A549 (cell line): Measurements from ENCODE around the gene SBK3. TPM values are rescaled to one million over a fixed set of nuclear protein-coding genes. Genes with fewer than 3 reads are reported as not detected.
A peak's percentile ranks its signal among the peaks of the same experiment; 100 is the strongest.

ENCODE experiments used
- ATAC-seq, 2 experiments: fragments of 200-7000 bp in 1 of 2; fragments of >200 bp in 1 of 2; cut with Nextera tagmentation in 1 of 2; cut with Tn5 transposase in 1 of 2; 3 replicates each; pipeline versions ENCODE4 v1.8.0 to v1.9.1; 2018 to 2020; ENCODE audit warnings: mild to moderate bottlenecking in 1 of 2, moderate library complexity in 1 of 2
- CTCF ChIA-PET: fragments of 300-600 bp; sonication (Branson Sonifier 250); formaldehyde crosslinking; extraction: SDS; loops from one replicate; lab custom pipeline; 2021; ENCODE audit warnings: antibody characterized with exemption, inconsistent platforms; lab: Yijun Ruan, JAX
- POLR2A ChIA-PET: fragments of 350-600 bp; formaldehyde crosslinking; extraction: SDS; loops from one replicate; lab custom pipeline; 2021; ENCODE audit warnings: antibody characterized with exemption, inconsistent platforms; lab: Yijun Ruan, JAX
- DNase-seq, 2 experiments: peaks; one replicate each; pipeline versions ENCODE4 v3.0.0 to v3.0.0-alpha.2; 2011 to 2016; ENCODE audit warnings: low read depth in 1 of 2, low spot score in 1 of 2
- FAIRE-seq: peaks from 2 replicates; lab custom pipeline; 2011; peaks lifted over from hg19 to GRCh38; lab: Jason Lieb, UNC
- H3K27ac ChIP-seq, 2 experiments: fragments of >200 bp; sonication (Bioruptor Twin); formaldehyde crosslinking; 3 replicates each; pipeline ENCODE4 v1.5.1; 2016 to 2017
- H3K4me1 ChIP-seq: fragments of >200 bp; sonication (Bioruptor Twin); formaldehyde crosslinking; 3 replicates; pipeline ENCODE4 v1.6.1; 2016
- H3K4me2 ChIP-seq: fragments of >200 bp; sonication (Bioruptor Twin); formaldehyde crosslinking; 3 replicates; pipeline ENCODE4 v1.6.1; 2016
- H3K4me3 ChIP-seq: fragments of >200 bp; sonication (Bioruptor Twin); formaldehyde crosslinking; 3 replicates; pipeline ENCODE4 v1.5.1; 2016
- H3K9me3 ChIP-seq: fragments of >200 bp; sonication (Bioruptor Twin); formaldehyde crosslinking; 3 replicates; pipeline ENCODE4 v1.6.1; 2016
- CBX2 ChIP-seq: fragments of 200-600 bp; sonication (generic); IDR thresholded peaks from 2 replicates; pipeline ENCODE4 v1.6.1; 2016; ENCODE audit warnings: low read depth, mild to moderate bottlenecking, borderline replicate concordance
- CEBPB ChIP-seq, 2 experiments: fragments of >200 bp in 1 of 2; sonication (Bioruptor Twin) in 1 of 2; formaldehyde crosslinking in 1 of 2; IDR thresholded peaks; 2 replicates each; pipeline ENCODE4 v1.6.1; 2012 to 2016
- CHD2 ChIP-seq: fragments of 150-350 bp; IDR thresholded peaks from 2 replicates; pipeline ENCODE4 v1.6.1; 2014; ENCODE audit warnings: low read length; ENCODE audit not compliant: partially characterized antibody
- EHF ChIP-seq: fragments of 250-450 bp; sonication (Bioruptor Pico); IDR thresholded peaks from 2 replicates; pipeline ENCODE4 v1.5.0; 2020; ENCODE audit warnings: mild to moderate bottlenecking
- ESRRA ChIP-seq: fragments of 150-350 bp; IDR thresholded peaks from 2 replicates; pipeline ENCODE4 v1.6.1; 2014; ENCODE audit warnings: mild to moderate bottlenecking, low read length, borderline replicate concordance
- FOSL2 ChIP-seq, 2 experiments: fragments of 450-650 bp in 1 of 2; fragments of >200 bp in 1 of 2; sonication (Bioruptor Twin) in 1 of 2; formaldehyde crosslinking; IDR thresholded peaks; 2 replicates each; pipeline versions ENCODE4 v1.5.0 to v1.6.1; 2016 to 2020; ENCODE audit warnings: mild to moderate bottlenecking in 1 of 2, moderate library complexity in 1 of 2
- GATA3 ChIP-seq: IDR thresholded peaks from 2 replicates; pipeline ENCODE4 v1.6.1; 2012; ENCODE audit warnings: borderline replicate concordance
- HEYL ChIP-seq: fragments of 250-450 bp; sonication (Bioruptor Pico); IDR thresholded peaks from 2 replicates; pipeline ENCODE4 v1.8.0; 2021; ENCODE audit warnings: mild to moderate bottlenecking, moderate library complexity
- HOXA7 ChIP-seq: fragments of 250-450 bp; sonication (Bioruptor Pico); IDR thresholded peaks from 2 replicates; pipeline ENCODE4 v1.5.0; 2020; ENCODE audit warnings: mild to moderate bottlenecking, moderate library complexity
- MAFK ChIP-seq: fragments of 450-650 bp; IDR thresholded peaks from 2 replicates; pipeline ENCODE4 v1.6.1; 2014; ENCODE audit not compliant: partially characterized antibody
- NFE2L2 ChIP-seq: fragments of 150-350 bp; conservative IDR thresholded peaks from 2 replicates; pipeline ENCODE4 v1.6.1; 2014; ENCODE audit warnings: low read length
- PBX3 ChIP-seq: IDR thresholded peaks from 2 replicates; pipeline ENCODE4 v1.6.1; 2012
- RNF2 ChIP-seq: fragments of 200-600 bp; sonication (generic); IDR thresholded peaks from 2 replicates; pipeline ENCODE4 v1.6.1; 2016; ENCODE audit warnings: low read depth, mild to moderate bottlenecking, antibody characterized with exemption, moderate library complexity, borderline replicate concordance
- SMC3 ChIP-seq: fragments of >200 bp; sonication (Bioruptor Twin); formaldehyde crosslinking; IDR thresholded peaks from 3 replicates; pipeline ENCODE4 v1.6.1; 2018; ENCODE audit warnings: inconsistent platforms
- SREBF2 ChIP-seq: fragments of 450-650 bp; IDR thresholded peaks from 2 replicates; pipeline ENCODE4 v1.6.1; 2014; ENCODE audit warnings: mild to moderate bottlenecking, moderate library complexity
- ZC3H11A ChIP-seq: fragments of 450-650 bp; IDR thresholded peaks from 2 replicates; pipeline ENCODE4 v1.6.1; 2014; ENCODE audit warnings: antibody characterized with exemption, mild to moderate bottlenecking
- ZSCAN20 ChIP-seq: fragments of 250-450 bp; sonication (Bioruptor Pico); IDR thresholded peaks from 2 replicates; pipeline ENCODE4 v1.8.0; 2022; ENCODE audit warnings: mild to moderate bottlenecking, moderate library complexity
- WGBS: methylation state at CpG from one replicate; pipeline ENCODE4 v1.1.6; 2017; ENCODE audit errors: missing lambda C conversion rate; 5-methylcytosine and 5-hydroxymethylcytosine counted together
- polyA plus RNA-seq, 4 experiments: library from polyadenylated mRNA; depleted of rRNA in 3 of 4; stranded (reverse); fragments of >200 nt; fragmentation: RNase III in 1 of 4; extraction: RNeasy Plus Mini Kit Qiagen cat#74134 plus additional on column Dnase treatment in 1 of 4; gene quantifications; 2 replicates in 3 of 4; 3 replicates in 1 of 4; pipeline ENCODE4 v1.2.3, GENCODE V29; 2011 to 2017
- TF ChIP-seq, protein P1 (sequence below): fragments of 150-350 bp; IDR thresholded peaks from 2 replicates; pipeline ENCODE4 v1.6.1; 2014; ENCODE audit warnings: low read depth, mild to moderate bottlenecking, low read length
- TF ChIP-seq, protein P2 (sequence below): fragments of 450-650 bp; IDR thresholded peaks from 2 replicates; pipeline ENCODE4 v1.6.1; 2014; ENCODE audit warnings: antibody characterized with exemption
- TF ChIP-seq, protein P3 (sequence below): IDR thresholded peaks from 2 replicates; pipeline ENCODE4 v1.6.1; 2012

SBK3 gene
- polyA plus RNA-seq, 2 of the 4 experiments (the other 2 are of a cell fraction): 1.1 TPM

- TF ChIP-seq NFE2L2: no peak
Measured at GRCh38 chr19:55539090-55539984, 6.0 kb downstream of the SBK3 start (continued).

DNA sequence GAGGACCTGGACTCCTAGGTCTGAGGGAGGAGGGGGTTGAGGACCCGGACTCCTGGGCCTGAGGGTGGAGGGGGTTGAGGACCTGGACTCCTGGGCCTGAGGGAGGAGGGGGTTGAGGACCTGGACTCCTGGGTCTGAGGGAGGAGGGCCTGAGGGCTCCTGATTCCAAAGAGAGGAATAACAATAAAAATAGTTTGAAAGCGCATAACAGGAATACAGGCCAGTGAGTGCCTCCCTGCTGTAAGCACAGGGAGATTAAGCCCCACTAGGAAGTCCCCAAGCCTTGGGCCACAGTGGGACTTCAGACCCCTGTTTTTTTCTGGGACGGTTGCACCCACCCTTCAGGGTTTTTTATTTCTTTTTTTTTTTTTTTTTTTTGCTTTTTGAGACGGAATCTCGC lies 7.2 kb downstream of the SBK3 start:
- CTCF ChIA-PET: interaction anchor here (0.7 to 1.7 kb wide), 2 partner anchors 10 to 61 kb away, joined by 3 read pairs; partner anchors contain the start of gene FIZ1
- TF ChIP-seq CEBPB (IDR thresholded peaks at IDR 0.05) (no peak), HEYL (CRISPR knock-in tag) (no peak), EHF (CRISPR knock-in tag) (no peak), SMC3 (no peak), GATA3 (no peak), RNF2 (no peak), ZC3H11A (no peak), SREBF2 (no peak), CHD2 (no peak), HOXA7 (CRISPR knock-in tag) (no peak), MAFK (no peak), ZSCAN20 (no peak), ESRRA (no peak), CBX2 (no peak), FOSL2 (IDR thresholded peaks at IDR 0.05) (no peak), FOSL2 (CRISPR knock-in tag; IDR thresholded peaks at IDR 0.05) (no peak)
- TF ChIP-seq, protein P1, sequence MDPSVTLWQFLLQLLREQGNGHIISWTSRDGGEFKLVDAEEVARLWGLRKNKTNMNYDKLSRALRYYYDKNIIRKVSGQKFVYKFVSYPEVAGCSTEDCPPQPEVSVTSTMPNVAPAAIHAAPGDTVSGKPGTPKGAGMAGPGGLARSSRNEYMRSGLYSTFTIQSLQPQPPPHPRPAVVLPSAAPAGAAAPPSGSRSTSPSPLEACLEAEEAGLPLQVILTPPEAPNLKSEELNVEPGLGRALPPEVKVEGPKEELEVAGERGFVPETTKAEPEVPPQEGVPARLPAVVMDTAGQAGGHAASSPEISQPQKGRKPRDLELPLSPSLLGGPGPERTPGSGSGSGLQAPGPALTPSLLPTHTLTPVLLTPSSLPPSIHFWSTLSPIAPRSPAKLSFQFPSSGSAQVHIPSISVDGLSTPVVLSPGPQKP: no peak
- TF ChIP-seq, protein P2, sequence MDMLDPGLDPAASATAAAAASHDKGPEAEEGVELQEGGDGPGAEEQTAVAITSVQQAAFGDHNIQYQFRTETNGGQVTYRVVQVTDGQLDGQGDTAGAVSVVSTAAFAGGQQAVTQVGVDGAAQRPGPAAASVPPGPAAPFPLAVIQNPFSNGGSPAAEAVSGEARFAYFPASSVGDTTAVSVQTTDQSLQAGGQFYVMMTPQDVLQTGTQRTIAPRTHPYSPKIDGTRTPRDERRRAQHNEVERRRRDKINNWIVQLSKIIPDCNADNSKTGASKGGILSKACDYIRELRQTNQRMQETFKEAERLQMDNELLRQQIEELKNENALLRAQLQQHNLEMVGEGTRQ: no peak
- TF ChIP-seq, all 56 proteins: peak for 0
- ATAC-seq: no peak
- WGBS: 90% methylated on average over 4 of the region's 5 CpGs
- H3K9me3 ChIP-seq: no peaks in the 10 kb centered on the region
- H3K27ac ChIP-seq: peak overlapping the region; percentile 68 to 80
- POLR2A ChIA-PET: no interaction called here
- H3K4me3 ChIP-seq: no peak overlapping the region
- FAIRE-seq: no peak
- no peak for DNase-seq
- H3K4me2 ChIP-seq: peak overlapping the region; percentile 35
- peaks cover 30% of the 10 kb centered on the region for H3K4me1 ChIP-seq

DNA sequence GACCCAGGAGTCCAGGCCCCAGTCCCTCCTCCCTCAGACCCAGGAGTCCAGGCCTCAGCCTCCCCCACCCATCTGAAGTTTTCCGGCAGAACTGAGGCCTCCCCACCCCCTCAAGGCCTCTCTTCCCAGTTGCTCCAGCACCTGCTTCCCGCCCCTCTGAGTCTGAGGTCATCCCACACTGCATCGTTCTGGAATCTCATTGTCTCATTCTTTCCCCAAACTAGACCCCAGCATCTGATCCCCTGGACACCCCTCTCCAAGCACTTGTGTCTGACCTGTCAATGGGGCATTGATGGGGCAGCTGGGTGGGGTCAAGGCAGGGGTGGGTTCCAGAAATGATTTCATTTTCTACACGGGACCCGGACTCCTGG lies 7.6 kb downstream of the SBK3 start:
- 37% methylated on average over 5 of the region's 5 CpGs for WGBS
- ATAC-seq: peak; percentile 30 to 33; a peak in 2 of 6 replicates
- CTCF ChIA-PET: interaction anchor here (0.6 to 1.7 kb wide), 4 partner anchors 11 to 69 kb away, joined by 3 to 4 read pairs (median 3); no protein-coding TSS in a partner anchor
- Histone ChIP-seq H3K4me1 (peaks cover 30% of the 10 kb centered on the region), H3K4me2 (peak overlapping the region; percentile 35), H3K27ac (peak overlapping the region; percentile 68 to 80), H3K4me3 (no peak overlapping the region), H3K9me3 (no peaks in the 10 kb centered on the region)
- FAIRE-seq: no peak
- POLR2A ChIA-PET: no interaction called here
- TF ChIP-seq, protein P3, sequence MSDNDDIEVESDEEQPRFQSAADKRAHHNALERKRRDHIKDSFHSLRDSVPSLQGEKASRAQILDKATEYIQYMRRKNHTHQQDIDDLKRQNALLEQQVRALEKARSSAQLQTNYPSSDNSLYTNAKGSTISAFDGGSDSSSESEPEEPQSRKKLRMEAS: 0 out of 2 replicates have a peak, but pooled peaks have one; percentile 30
- no peak for TF ChIP-seq PBX3
- DNase-seq: peak in 1 of 2 experiments; percentile 53
